Stimulated activated naive CD8-positive, alpha-beta T cell treated with anti-CD3 and anti-CD28 coated beads, Interleukin-15, Interleukin-2, amounts not matched to agents 100 ng/mL and 50 ng/mL, for 24 hours (primary cell): ENCODE data around the gene ETV3L.

ENCODE experiments used
- H3K27ac Mint-ChIP-seq: one replicate; pipeline ENCODE4 v1.8.0; 2021; ENCODE audit warnings: mild to moderate bottlenecking, mixed read lengths
- H3K27me3 Mint-ChIP-seq: one replicate; pipeline ENCODE4 v1.8.0; 2021; ENCODE audit warnings: mixed read lengths
- H3K36me3 Mint-ChIP-seq: one replicate; pipeline ENCODE4 v1.8.0; 2021; ENCODE audit warnings: low read depth, mixed read lengths
- H3K4me1 Mint-ChIP-seq: one replicate; pipeline ENCODE4 v1.8.0; 2021; ENCODE audit warnings: low read depth, mixed read lengths
- H3K4me3 Mint-ChIP-seq: one replicate; pipeline ENCODE4 v1.8.0; 2021; ENCODE audit warnings: mild to moderate bottlenecking, mixed read lengths
- H3K9me3 Mint-ChIP-seq: one replicate; pipeline ENCODE4 v1.8.0; 2021; ENCODE audit warnings: mixed read lengths

Gene ETV3L

GRCh38 chr1:157045250-157046218 lies 54.1 kb downstream of the ETV3L start, which contains the start of gene ARHGEF11:
Gene ARHGEF11 (minus strand): TSS chr1:157045742. CDS start chr1:157044330, 1,412 bp downstream.
- Mint-ChIP-seq H3K27ac (no peak within 1 kb of the TSS), H3K4me3 (peak within 1 kb of the TSS; percentile 83), H3K36me3 (no peaks in the 10 kb centered on the region), H3K4me1 (peaks cover 9% of the 10 kb centered on the region), H3K27me3 (peaks cover 76% of the 10 kb centered on the region), H3K9me3 (no peaks in the 10 kb centered on the region)

- Mint-ChIP-seq H3K4me3 (no peak overlapping the region), H3K27ac (no peak overlapping the region), H3K36me3 (no peaks in the 10 kb centered on the region), H3K9me3 (no peaks in the 10 kb centered on the region), H3K27me3 (peaks cover 75% of the 10 kb centered on the region), H3K4me1 (peaks cover 9% of the 10 kb centered on the region)
These were observed 55.3 kb downstream of the ETV3L start for GRCh38 chr1:157044326-157044725.

GRCh38 chr1:157043685-157044084 lies 55.9 kb downstream of the ETV3L start:
- H3K4me1 Mint-ChIP-seq, result peaks cover 9% of the 10 kb centered on the region
- H3K27me3 Mint-ChIP-seq, result peaks cover 77% of the 10 kb centered on the region
- H3K4me3 Mint-ChIP-seq, result no peak overlapping the region

GRCh38 chr1:157042846-157043245 lies 56.8 kb downstream of the ETV3L start:
- Mint-ChIP-seq H3K36me3 (no peaks in the 10 kb centered on the region), H3K9me3 (no peaks in the 10 kb centered on the region), H3K4me1 (peaks cover 9% of the 10 kb centered on the region), H3K27me3 (peaks cover 73% of the 10 kb centered on the region), H3K4me3 (no peak overlapping the region), H3K27ac (no peak overlapping the region)

More at GRCh38 chr1:157043685-157044084, 55.9 kb downstream of the ETV3L start:
- no peaks in the 10 kb centered on the region for H3K9me3 Mint-ChIP-seq
- no peak overlapping the region for H3K27ac Mint-ChIP-seq
- H3K36me3 Mint-ChIP-seq, result no peaks in the 10 kb centered on the region
